DMS 273 (cell line): ENCODE data around the gene LRP1.

Experiments
- DNase-seq: peaks from one replicate; lab custom pipeline; 2025; ENCODE audit not compliant: unreplicated experiment; lab: John Stamatoyannopoulos, UW

Gene LRP1

GRCh38 chr12:57152639-57153038 lies 24.4 kb downstream of the LRP1 start:
- DNase-seq = no peak

GRCh38 chr12:57153415-57153997 lies 25.2 kb downstream of the LRP1 start:
- no peak for DNase-seq

- DNase-seq = no peak
Measured at GRCh38 chr12:57154076-57154475, 25.8 kb downstream of the LRP1 start.

GRCh38 chr12:57154804-57155434 lies 26.6 kb downstream of the LRP1 start:
- DNase-seq = no peak

- DNase-seq = peak; percentile 43
Measured at GRCh38 chr12:57156701-57157403, 28.6 kb downstream of the LRP1 start.

GRCh38 chr12:57157588-57158173 lies 29.4 kb downstream of the LRP1 start:
- no peak for DNase-seq

- no peak for DNase-seq
Measured at GRCh38 chr12:57158186-57158585, 29.9 kb downstream of the LRP1 start.

- DNase-seq = peak; percentile 64
Measured at GRCh38 chr12:57158665-57159064, 30.4 kb downstream of the LRP1 start.

- DNase-seq = peak; percentile 73
Measured at GRCh38 chr12:57159311-57159710, 31.0 kb downstream of the LRP1 start.

- DNase-seq = no peak
Measured at GRCh38 chr12:57160040-57160439, 31.8 kb downstream of the LRP1 start.

- DNase-seq = no peak
Measured at GRCh38 chr12:57160741-57161140, 32.5 kb downstream of the LRP1 start.

GRCh38 chr12:57161491-57161890 lies 33.2 kb downstream of the LRP1 start:
- DNase-seq = no peak

- DNase-seq = no peak
Measured at GRCh38 chr12:57162553-57163125, 34.4 kb downstream of the LRP1 start.

GRCh38 chr12:57164454-57164853 lies 36.2 kb downstream of the LRP1 start:
- no peak for DNase-seq

GRCh38 chr12:57164966-57165625 lies 36.8 kb downstream of the LRP1 start:
- DNase-seq = no peak

GRCh38 chr12:57165741-57166140 lies 37.5 kb downstream of the LRP1 start:
- DNase-seq = no peak

- no peak for DNase-seq
Measured at GRCh38 chr12:57166971-57167371, 38.7 kb downstream of the LRP1 start.

- no peak for DNase-seq
Measured at GRCh38 chr12:57168058-57168457, 39.8 kb downstream of the LRP1 start.

- DNase-seq = no peak
Measured at GRCh38 chr12:57169046-57169795, 40.9 kb downstream of the LRP1 start.

GRCh38 chr12:57169969-57170368 lies 41.7 kb downstream of the LRP1 start:
- DNase-seq = no peak
